NOMO-1 treated with DMSO at 0.1 percent for 48 hours (cell line): ENCODE measurements around the gene LGALSL.

Experiments used
- DNase-seq: peaks from one replicate; lab custom pipeline; 2025; ENCODE audit not compliant: unreplicated experiment; lab: John Stamatoyannopoulos, UW

Gene LGALSL

GRCh38 chr2:64470071-64470470 is 16.1 kb downstream of the LGALSL start:
- no peak for DNase-seq

GRCh38 chr2:64470766-64471295 is 16.9 kb downstream of the LGALSL start:
- DNase-seq, result no peak

GRCh38 chr2:64471600-64471999 is 17.6 kb downstream of the LGALSL start:
- DNase-seq, result no peak

- no peak for DNase-seq
These were observed 18.9 kb downstream of the LGALSL start for GRCh38 chr2:64472881-64473280.

- DNase-seq, result peak; percentile 84
These were observed 20.2 kb downstream of the LGALSL start for GRCh38 chr2:64474121-64474571.

GRCh38 chr2:64474636-64475035 is 20.7 kb downstream of the LGALSL start:
- DNase-seq, result no peak

GRCh38 chr2:64477037-64477436 is 23.1 kb downstream of the LGALSL start:
- DNase-seq, result no peak

GRCh38 chr2:64477979-64478378 is 24.0 kb downstream of the LGALSL start:
- DNase-seq, result no peak

GRCh38 chr2:64478502-64479230 is 24.7 kb downstream of the LGALSL start:
- no peak for DNase-seq

GRCh38 chr2:64479259-64480117 is 25.5 kb downstream of the LGALSL start:
- DNase-seq, result no peak

- DNase-seq, result no peak
These were observed 27.7 kb downstream of the LGALSL start for GRCh38 chr2:64481665-64482064.

- DNase-seq, result no peak
These were observed 28.3 kb downstream of the LGALSL start for GRCh38 chr2:64482243-64482642.

GRCh38 chr2:64482765-64483504 is 29.0 kb downstream of the LGALSL start:
- DNase-seq, result no peak

- peak; percentile 17 for DNase-seq
These were observed 31.4 kb downstream of the LGALSL start for GRCh38 chr2:64485331-64485730.

- DNase-seq, result no peak
These were observed 32.0 kb downstream of the LGALSL start for GRCh38 chr2:64485961-64486360.

GRCh38 chr2:64487256-64488049 is 33.5 kb downstream of the LGALSL start:
- DNase-seq, result no peak

- DNase-seq, result peak; percentile 58
These were observed 34.4 kb downstream of the LGALSL start for GRCh38 chr2:64488050-64488974.

GRCh38 chr2:64489081-64489751 is 35.3 kb downstream of the LGALSL start:
- DNase-seq, result no peak

- no peak for DNase-seq
These were observed 37.5 kb downstream of the LGALSL start for GRCh38 chr2:64491426-64491825.
